Uterus (tissue), 4 donors: ENCODE measurements around the gene P2RX2. TPM values are rescaled to one million over a fixed set of nuclear protein-coding genes. Genes with fewer than 3 reads are reported as not detected.

Experiments used
- DNase-seq, 2 donors: peaks; one replicate each; pipeline ENCODE4 v3.0.0-alpha.2; 2019 to 2020
- H3K27ac ChIP-seq, 2 donors: fragments of 200-600 bp; sonication (generic); 1 replicate in 1 of 2; 2 replicates in 1 of 2; pipeline ENCODE4 v1.5.1; 2016 to 2018
- H3K27me3 ChIP-seq, 2 donors: fragments of 200-600 bp; sonication (generic); one replicate each; pipeline ENCODE4 v1.5.1; 2018 to 2019; ENCODE audit warnings: control low read depth in 1 of 2
- H3K36me3 ChIP-seq, 2 donors: fragments of 200-600 bp; sonication (generic); one replicate each; pipeline ENCODE4 v1.5.1; 2019; ENCODE audit warnings: control low read depth in 1 of 2
- H3K4me1 ChIP-seq, 2 donors: fragments of 200-600 bp; sonication (generic); one replicate each; pipeline ENCODE4 v1.5.1; 2018 to 2019; ENCODE audit warnings: control low read depth in 1 of 2
- H3K4me3 ChIP-seq, 2 donors: fragments of 200-600 bp; sonication (generic); 1 replicate in 1 of 2; 2 replicates in 1 of 2; pipeline ENCODE4 v1.5.1; 2018 to 2019; ENCODE audit warnings: mild to moderate bottlenecking in 1 of 2
- H3K9me3 ChIP-seq, 2 donors: fragments of 200-600 bp; sonication (generic); one replicate each; pipeline ENCODE4 v1.5.1; 2019; ENCODE audit warnings: control low read depth in 1 of 2
- CTCF ChIP-seq, 4 experiments: fragments of 200-600 bp in 2 of 4; fragments of 450-650 bp in 2 of 4; sonication (generic) in 2 of 4; IDR thresholded peaks; one replicate each; pipeline ENCODE4 v1.5.1; 2016 to 2019; ENCODE audit warnings: antibody characterized with exemption in 4 of 4, mild to moderate bottlenecking in 2 of 4, moderate library complexity in 1 of 4
- POLR2A ChIP-seq, 2 donors: fragments of 450-650 bp; IDR thresholded peaks; one replicate each; pipeline ENCODE4 v1.6.1; 2016; ENCODE audit warnings: antibody characterized with exemption in 2 of 2, mild to moderate bottlenecking in 1 of 2, moderate library complexity in 1 of 2
- intact Hi-C: fragments of 100-400 bp; cut with DNase I; formaldehyde crosslinking; loops from one replicate; pipeline ENCODE4 v1.15.1; 2023; ENCODE audit warnings: low total_unique reads
- total RNA-seq, 4 donors: library from RNA; depleted of rRNA in 3 of 4; stranded (reverse); fragments of >200 nt in 3 of 4; gene quantifications; one replicate each; pipeline versions ENCODE4 v1.1.0 to v1.2.4, GENCODE V29; 2014 to 2023
- donor health status: DM: yes; HTN: yes; CAD: no.

The P2RX2 gene
- total RNA-seq, 4 donors from 2014 or later, result not detected

GRCh38 chr12:132619071-132619385 is 452 bp downstream of the P2RX2 start:
- no peak overlapping the region for H3K4me3 ChIP-seq
- intact Hi-C loops, result no loop called here
- H3K4me1 ChIP-seq, result peaks cover 9 to 13% of the 10 kb centered on the region in 2 donors
- peaks cover 18 to 34% of the 10 kb centered on the region in 2 donors for H3K27me3 ChIP-seq
- peaks cover 0 to 22% of the 10 kb centered on the region in 2 donors for H3K9me3 ChIP-seq
- H3K36me3 ChIP-seq, result no peaks in the 10 kb centered on the region
- no peak for DNase-seq
- no peak overlapping the region for H3K27ac ChIP-seq
- TF ChIP-seq POLR2A (IDR thresholded peaks at IDR 0.05), result no peak

GRCh38 chr12:132619386-132620112 is 973 bp downstream of the P2RX2 start:
- Histone ChIP-seq H3K27me3 (peaks cover 18 to 34% of the 10 kb centered on the region in 2 donors), H3K4me1 (peaks cover 9 to 13% of the 10 kb centered on the region in 2 donors), H3K27ac (no peak overlapping the region), H3K4me3 (no peak overlapping the region), H3K9me3 (peaks cover 0 to 22% of the 10 kb centered on the region in 2 donors), H3K36me3 (no peaks in the 10 kb centered on the region)
- intact Hi-C loops, result no loop called here
- DNase-seq, result no peak
- TF ChIP-seq POLR2A (IDR thresholded peaks at IDR 0.05), result no peak

- Histone ChIP-seq H3K36me3 (no peaks in the 10 kb centered on the region), H3K9me3 (peaks cover 0 to 22% of the 10 kb centered on the region in 2 donors), H3K27me3 (peaks cover 18 to 34% of the 10 kb centered on the region in 2 donors), H3K27ac (no peak overlapping the region), H3K4me3 (no peak overlapping the region), H3K4me1 (peaks cover 9 to 13% of the 10 kb centered on the region in 2 donors)
- intact Hi-C loops, result no loop called here
- DNase-seq, result no peak
- TF ChIP-seq CTCF (IDR thresholded peaks at IDR 0.05) (no peak), POLR2A (IDR thresholded peaks at IDR 0.05) (no peak)
Measured at GRCh38 chr12:132620113-132620898, 1.7 kb downstream of the P2RX2 start.

- TF ChIP-seq CTCF (IDR thresholded peaks at IDR 0.05), result no peak
- no peak for TF ChIP-seq POLR2A (IDR thresholded peaks at IDR 0.05)
- peaks cover 18 to 27% of the 10 kb centered on the region in 2 donors for H3K27me3 ChIP-seq
- peaks cover 9 to 13% of the 10 kb centered on the region in 2 donors for H3K4me1 ChIP-seq
- no peak for DNase-seq
- no peaks in the 10 kb centered on the region for H3K36me3 ChIP-seq
- H3K4me3 ChIP-seq, result no peak overlapping the region
- H3K9me3 ChIP-seq, result peaks cover 0 to 18% of the 10 kb centered on the region in 2 donors
- intact Hi-C loops, result no loop called here
- H3K27ac ChIP-seq, result no peak overlapping the region
Measured at GRCh38 chr12:132620899-132621656, 2.5 kb downstream of the P2RX2 start.

GRCh38 chr12:132621657-132622435 is 3.3 kb downstream of the P2RX2 start:
- peaks cover 18 to 19% of the 10 kb centered on the region in 2 donors for H3K27me3 ChIP-seq
- TF ChIP-seq POLR2A (IDR thresholded peaks at IDR 0.05), result no peak
- no peak for TF ChIP-seq CTCF (IDR thresholded peaks at IDR 0.05)
- intact Hi-C loops, result no loop called here
- peaks cover 0 to 10% of the 10 kb centered on the region in 2 donors for H3K9me3 ChIP-seq
- DNase-seq, result no peak
- H3K36me3 ChIP-seq, result no peaks in the 10 kb centered on the region
- H3K4me3 ChIP-seq, result no peak overlapping the region
- peak overlapping the region in 1 of 2 donors; percentile 25 for H3K27ac ChIP-seq
- peaks cover 9 to 13% of the 10 kb centered on the region in 2 donors for H3K4me1 ChIP-seq
